ENCODE results near the gene PSMA7. TPM values are rescaled to one million over a fixed set of nuclear protein-coding genes. Genes with fewer than 3 reads are reported as not detected.

The PSMA7 gene
- total RNA-seq, 2 donors from 2014 or later = 284 to 315 TPM

Other genes with a start within 250 kb of the PSMA7 start
- 10 to 100 TPM; 22.2 to 53.6 TPM for gene TAF4, start 77.5 kb downstream of the PSMA7 start, total RNA-seq
- 10 to 100 TPM; 25.8 to 32.7 TPM for gene LSM14B, start 20.9 kb downstream of the PSMA7 start, total RNA-seq
- 10 to 100 TPM; 21.2 to 45.0 TPM for gene SS18L1, start 375 bp upstream of the PSMA7 start, total RNA-seq
- 10 to 100 TPM; 39.3 to 57.9 TPM for gene MTG2, start 39.6 kb upstream of the PSMA7 start, total RNA-seq
- not detected for gene HRH3, start 76.9 kb upstream of the PSMA7 start, total RNA-seq
- gene OSBPL2, start 95.1 kb upstream of the PSMA7 start, total RNA-seq = 10 to 100 TPM; 38.7 to 47.7 TPM
- gene ADRM1, start 159.6 kb upstream of the PSMA7 start, total RNA-seq = 100 to 1,000 TPM; 171 to 178 TPM
- gene LAMA5, start 223.9 kb upstream of the PSMA7 start, total RNA-seq = 1 to 10 TPM; 1.5 to 1.9 TPM
- 1,000 to 10,000 TPM; 1,109 to 1,318 TPM for gene RPS21, start 243.7 kb upstream of the PSMA7 start, total RNA-seq

All from natural killer cell treated with Interleukin-12 subunit alpha and Interleukin-12 subunit beta and Interleukin-15 and Interleukin-18, amount 100 ng/mL, for 72 hours (primary cell).